ENCODE data around the gene POTEC. TPM values are rescaled to one million over a fixed set of nuclear protein-coding genes. Genes with fewer than 3 reads are reported as not detected.
"Not testable (repeated sequence)": the region's sequence is repeated elsewhere in the genome, so short reads cannot be mapped to it uniquely, and the experiment has no call there.

POTEC gene
- total and polyA plus RNA-seq, 10 of the 15 experiments (the other 5 are each of a cell fraction or from before 2014, with no cell fraction given): not detected

DNA sequence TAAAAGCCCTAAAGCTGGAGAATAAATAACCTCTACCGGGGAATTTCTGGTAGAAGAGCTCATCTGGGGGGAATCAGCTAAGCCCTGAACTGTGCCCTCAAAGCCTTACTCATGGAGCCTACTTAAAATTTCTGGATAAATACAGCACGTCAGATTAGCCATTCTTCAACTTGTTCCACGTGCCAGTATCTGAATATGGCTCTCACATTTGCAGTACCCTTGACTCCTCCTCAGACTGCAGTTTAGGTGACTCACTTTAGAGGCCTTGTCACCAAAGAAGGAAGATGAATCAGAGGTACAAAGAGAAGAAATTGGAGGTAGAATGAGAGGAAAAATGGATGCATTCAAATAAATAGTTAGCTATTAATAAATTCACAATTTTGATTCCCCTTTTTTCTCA, 34.6 kb upstream of the POTEC start (continued):
- TF ChIP-seq, protein P1, sequence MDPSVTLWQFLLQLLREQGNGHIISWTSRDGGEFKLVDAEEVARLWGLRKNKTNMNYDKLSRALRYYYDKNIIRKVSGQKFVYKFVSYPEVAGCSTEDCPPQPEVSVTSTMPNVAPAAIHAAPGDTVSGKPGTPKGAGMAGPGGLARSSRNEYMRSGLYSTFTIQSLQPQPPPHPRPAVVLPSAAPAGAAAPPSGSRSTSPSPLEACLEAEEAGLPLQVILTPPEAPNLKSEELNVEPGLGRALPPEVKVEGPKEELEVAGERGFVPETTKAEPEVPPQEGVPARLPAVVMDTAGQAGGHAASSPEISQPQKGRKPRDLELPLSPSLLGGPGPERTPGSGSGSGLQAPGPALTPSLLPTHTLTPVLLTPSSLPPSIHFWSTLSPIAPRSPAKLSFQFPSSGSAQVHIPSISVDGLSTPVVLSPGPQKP (IDR thresholded peaks at IDR 0.05; ENCODE audit: low read depth, low read length): no peak
- TF ChIP-seq, protein P2, sequence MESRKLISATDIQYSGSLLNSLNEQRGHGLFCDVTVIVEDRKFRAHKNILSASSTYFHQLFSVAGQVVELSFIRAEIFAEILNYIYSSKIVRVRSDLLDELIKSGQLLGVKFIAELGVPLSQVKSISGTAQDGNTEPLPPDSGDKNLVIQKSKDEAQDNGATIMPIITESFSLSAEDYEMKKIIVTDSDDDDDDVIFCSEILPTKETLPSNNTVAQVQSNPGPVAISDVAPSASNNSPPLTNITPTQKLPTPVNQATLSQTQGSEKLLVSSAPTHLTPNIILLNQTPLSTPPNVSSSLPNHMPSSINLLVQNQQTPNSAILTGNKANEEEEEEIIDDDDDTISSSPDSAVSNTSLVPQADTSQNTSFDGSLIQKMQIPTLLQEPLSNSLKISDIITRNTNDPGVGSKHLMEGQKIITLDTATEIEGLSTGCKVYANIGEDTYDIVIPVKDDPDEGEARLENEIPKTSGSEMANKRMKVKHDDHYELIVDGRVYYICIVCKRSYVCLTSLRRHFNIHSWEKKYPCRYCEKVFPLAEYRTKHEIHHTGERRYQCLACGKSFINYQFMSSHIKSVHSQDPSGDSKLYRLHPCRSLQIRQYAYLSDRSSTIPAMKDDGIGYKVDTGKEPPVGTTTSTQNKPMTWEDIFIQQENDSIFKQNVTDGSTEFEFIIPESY (IDR thresholded peaks at IDR 0.05): no peak
- TF ChIP-seq SPI1 (IDR thresholded peaks at IDR 0.05; ENCODE audit: borderline replicate concordance, insufficient read depth, low read depth, low read length) (no peak), CHD2 (IDR thresholded peaks at IDR 0.05; ENCODE audit: borderline replicate concordance, low read depth, low read length) (no peak), MEF2B (IDR thresholded peaks at IDR 0.05; ENCODE audit: partially characterized antibody, poor library complexity, severe bottlenecking) (no peak)
- TF ChIP-seq, protein P3, sequence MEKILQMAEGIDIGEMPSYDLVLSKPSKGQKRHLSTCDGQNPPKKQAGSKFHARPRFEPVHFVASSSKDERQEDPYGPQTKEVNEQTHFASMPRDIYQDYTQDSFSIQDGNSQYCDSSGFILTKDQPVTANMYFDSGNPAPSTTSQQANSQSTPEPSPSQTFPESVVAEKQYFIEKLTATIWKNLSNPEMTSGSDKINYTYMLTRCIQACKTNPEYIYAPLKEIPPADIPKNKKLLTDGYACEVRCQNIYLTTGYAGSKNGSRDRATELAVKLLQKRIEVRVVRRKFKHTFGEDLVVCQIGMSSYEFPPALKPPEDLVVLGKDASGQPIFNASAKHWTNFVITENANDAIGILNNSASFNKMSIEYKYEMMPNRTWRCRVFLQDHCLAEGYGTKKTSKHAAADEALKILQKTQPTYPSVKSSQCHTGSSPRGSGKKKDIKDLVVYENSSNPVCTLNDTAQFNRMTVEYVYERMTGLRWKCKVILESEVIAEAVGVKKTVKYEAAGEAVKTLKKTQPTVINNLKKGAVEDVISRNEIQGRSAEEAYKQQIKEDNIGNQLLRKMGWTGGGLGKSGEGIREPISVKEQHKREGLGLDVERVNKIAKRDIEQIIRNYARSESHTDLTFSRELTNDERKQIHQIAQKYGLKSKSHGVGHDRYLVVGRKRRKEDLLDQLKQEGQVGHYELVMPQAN (conservative IDR thresholded peaks at IDR 0.05): no peak

GRCh38 chr18:14559502-14559901, 16.1 kb upstream of the POTEC start:
- H3K4me1 ChIP-seq (ENCODE audit: control insufficient read depth, insufficient read depth, low read length); BruUV-seq (replicated peaks); H2AFZ ChIP-seq (ENCODE audit: control insufficient read depth, low read depth, low read length); H3K27me3 ChIP-seq (replicated peaks in 1 of 2; ENCODE audit: control insufficient read depth in 2 of 2, insufficient read depth in 2 of 2, low read length in 1 of 2); H3K27ac ChIP-seq (ENCODE audit: control insufficient read depth, insufficient read depth); ATAC-seq; POLR2A ChIA-PET; H4K20me1 ChIP-seq (ENCODE audit: control insufficient read depth, insufficient read depth); SMC1A ChIA-PET (ENCODE audit: uncharacterized antibody, unreplicated experiment); intact Hi-C loops (cut with micrococcal nuclease; ENCODE audit: unreplicated experiment); H3K36me3 ChIP-seq (ENCODE audit: control insufficient read depth in 2 of 2, insufficient read depth in 2 of 2, low read length in 1 of 2); DNase-seq (ENCODE audit: low read depth, low spot score); H3K4me3 ChIP-seq; RAD21 ChIA-PET (ENCODE audit: unreplicated experiment); H3K4me2 ChIP-seq (ENCODE audit: control insufficient read depth, insufficient read depth); FAIRE-seq; H3K79me2 ChIP-seq (ENCODE audit: control insufficient read depth, insufficient read depth, low read length); in situ Hi-C loops (cut with MboI); H3K9me3 ChIP-seq (replicated peaks; ENCODE audit: control insufficient read depth, insufficient read depth, low read length); CTCF ChIA-PET; H3K9ac ChIP-seq (ENCODE audit: control insufficient read depth, insufficient read depth, low read length): not testable (repeated sequence)
- 0% methylated on average over 1 of the region's 2 CpGs for WGBS (ENCODE audit: insufficient coverage, insufficient replicate concordance, low lambda C conversion rate, missing lambda C conversion rate)

- intact Hi-C loops (cut with micrococcal nuclease; ENCODE audit: unreplicated experiment); BruUV-seq (replicated peaks); H3K4me1 ChIP-seq (ENCODE audit: control insufficient read depth, insufficient read depth, low read length); H3K36me3 ChIP-seq (ENCODE audit: control insufficient read depth in 2 of 2, insufficient read depth in 2 of 2, low read length in 1 of 2); CTCF ChIA-PET; in situ Hi-C loops (cut with MboI); H3K9ac ChIP-seq (ENCODE audit: control insufficient read depth, insufficient read depth, low read length); RAD21 ChIA-PET (ENCODE audit: unreplicated experiment); ATAC-seq; FAIRE-seq; H3K27ac ChIP-seq (ENCODE audit: control insufficient read depth, insufficient read depth); H3K4me3 ChIP-seq; POLR2A ChIA-PET; H3K9me3 ChIP-seq (replicated peaks; ENCODE audit: control insufficient read depth, insufficient read depth, low read length); H3K79me2 ChIP-seq (ENCODE audit: control insufficient read depth, insufficient read depth, low read length); DNase-seq (ENCODE audit: low read depth, low spot score); H2AFZ ChIP-seq (ENCODE audit: control insufficient read depth, low read depth, low read length); H4K20me1 ChIP-seq (ENCODE audit: control insufficient read depth, insufficient read depth); H3K4me2 ChIP-seq (ENCODE audit: control insufficient read depth, insufficient read depth); SMC1A ChIA-PET (ENCODE audit: uncharacterized antibody, unreplicated experiment); H3K27me3 ChIP-seq (replicated peaks in 1 of 2; ENCODE audit: control insufficient read depth in 2 of 2, insufficient read depth in 2 of 2, low read length in 1 of 2): not testable (repeated sequence)
- 17% methylated on average over 1 of the region's 1 CpG for WGBS (ENCODE audit: insufficient coverage, insufficient replicate concordance, low lambda C conversion rate, missing lambda C conversion rate)
Measured at GRCh38 chr18:14531659-14532058, 11.7 kb downstream of the POTEC start.

Measured in GM12878 (cell line).